A673 (cell line): ENCODE results near the gene TCERG1L. TPM values are rescaled to one million over a fixed set of nuclear protein-coding genes. Genes with fewer than 3 reads are reported as not detected.

Experiments used
- BruUV-seq: library from RNA; stranded (reverse); fragments of 400-500 nt; replicated peaks from 2 replicates; lab custom pipeline; 2021; lab: Mats Ljungman, UMichigan
- CTCF ChIA-PET: fragments of 300-600 bp; sonication (Branson Sonifier 250); formaldehyde crosslinking; loops from one replicate; lab custom pipeline; 2022; ENCODE audit warnings: antibody characterized with exemption; lab: Charles Lee
- POLR2A ChIA-PET: fragments of 300-600 bp; sonication (Branson Sonifier 250); formaldehyde crosslinking; loops from one replicate; lab custom pipeline; 2022; ENCODE audit warnings: antibody characterized with exemption; ENCODE audit not compliant: low non-redundant PET; lab: Charles Lee
- DNase-seq: peaks from one replicate; pipeline ENCODE4 v3.0.0-alpha.2; 2015; ENCODE audit warnings: low spot score
- H3K27ac ChIP-seq: fragments of 200-600 bp; sonication (generic); 2 replicates; pipeline ENCODE4 v1.5.1; 2016; ENCODE audit warnings: mixed run types, low read depth, mild to moderate bottlenecking, mixed read lengths, antibody characterized with exemption, low read length; ENCODE audit not compliant: poor library complexity, severe bottlenecking
- H3K27me3 ChIP-seq: fragments of 200-600 bp; sonication (generic); replicated peaks from 2 replicates; pipeline ENCODE4 v1.6.1; 2017; ENCODE audit warnings: mixed run types, low read depth, mild to moderate bottlenecking, mixed read lengths, antibody characterized with exemption, low read length; ENCODE audit not compliant: insufficient read depth, poor library complexity
- H3K36me3 ChIP-seq: fragments of 200-600 bp; sonication (generic); 2 replicates; pipeline ENCODE4 v1.6.1; 2016; ENCODE audit warnings: mixed run types, mild to moderate bottlenecking, mixed read lengths, antibody characterized with exemption, low read length; ENCODE audit not compliant: insufficient read depth, poor library complexity, severe bottlenecking
- H3K4me1 ChIP-seq: fragments of 200-600 bp; sonication (generic); 2 replicates; pipeline ENCODE4 v1.6.1; 2017; ENCODE audit warnings: mixed run types, mild to moderate bottlenecking, mixed read lengths, antibody characterized with exemption, low read length; ENCODE audit not compliant: insufficient read depth, poor library complexity, severe bottlenecking
- H3K4me3 ChIP-seq: fragments of 200-600 bp; sonication (generic); 2 replicates; pipeline ENCODE4 v1.5.1; 2016; ENCODE audit warnings: low read depth, mixed run types, mild to moderate bottlenecking, mixed read lengths, low read length; ENCODE audit not compliant: poor library complexity, severe bottlenecking
- H3K9me3 ChIP-seq: fragments of 200-600 bp; sonication (generic); 2 replicates; pipeline ENCODE4 v1.6.1; 2016; ENCODE audit warnings: mixed run types, low read depth, mild to moderate bottlenecking, mixed read lengths, antibody characterized with exemption, low read length; ENCODE audit not compliant: poor library complexity, severe bottlenecking
- EZH2 ChIP-seq: fragments of 200-600 bp; sonication (generic); IDR thresholded peaks from 2 replicates; pipeline ENCODE4 v1.6.1; 2017; ENCODE audit warnings: borderline replicate concordance, low read depth, mild to moderate bottlenecking, mixed read lengths, antibody characterized with exemption, low read length; ENCODE audit not compliant: poor library complexity, severe bottlenecking
- intact Hi-C: fragments of 100-400 bp; cut with micrococcal nuclease; formaldehyde crosslinking; loops from one replicate; pipeline ENCODE4 v1.10.0; 2022; ENCODE audit not compliant: unreplicated experiment
- total RNA-seq: library from RNA; stranded (reverse); gene quantifications from 2 replicates; pipeline ENCODE4 v1.2.3, GENCODE V29; 2021
- TF ChIP-seq, protein P1 (sequence below): fragments of 300-800, 200-600 bp; sonication (generic); conservative IDR thresholded peaks from 2 replicates; pipeline ENCODE4 v1.5.1; 2017; ENCODE audit warnings: low read depth, mild to moderate bottlenecking, antibody characterized with exemption, low read length, moderate library complexity, mixed read lengths

The TCERG1L gene
- total RNA-seq, 1 experiment from 2014 or later, result 16.3 TPM

DNA sequence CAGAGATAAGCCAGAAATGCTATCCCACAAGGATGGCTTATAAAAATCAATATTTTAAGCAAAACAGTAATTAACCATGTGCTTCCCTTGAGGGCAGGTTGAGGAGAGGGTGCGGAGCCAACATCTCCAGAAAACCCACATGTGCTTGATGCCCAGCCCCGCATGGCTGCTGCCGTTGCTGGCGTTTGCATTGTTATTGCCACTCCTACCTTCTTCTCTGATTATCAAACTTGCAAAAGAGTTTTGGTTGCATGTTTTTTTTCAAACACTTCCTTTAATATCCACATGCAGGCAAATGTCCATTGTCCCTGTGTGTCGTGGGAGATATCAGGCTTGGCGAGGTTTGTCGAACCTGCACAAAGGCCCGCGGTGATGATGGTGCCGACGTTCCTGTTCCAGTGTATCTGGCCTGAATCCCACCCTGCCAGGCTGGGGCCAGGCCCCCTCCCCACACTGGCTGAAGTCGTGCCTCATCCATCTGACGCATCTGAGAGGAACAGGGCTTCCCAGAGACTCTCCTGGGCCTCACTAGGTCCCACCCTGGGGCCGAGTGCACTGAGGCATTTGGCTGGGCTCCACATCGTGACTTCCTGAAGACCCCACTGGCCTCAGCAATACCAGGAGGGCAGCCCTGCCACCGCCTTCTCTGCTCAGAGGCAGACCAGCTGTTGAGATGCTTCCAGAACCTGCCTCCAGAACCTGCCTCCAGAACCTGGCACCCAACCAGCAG lies 40.9 kb downstream of the TCERG1L start:
- Histone ChIP-seq H3K9me3 (no peaks in the 10 kb centered on the region), H3K27ac (no peak overlapping the region), H3K27me3 (no peaks in the 10 kb centered on the region), H3K4me3 (no peak overlapping the region), H3K4me1 (no peaks in the 10 kb centered on the region), H3K36me3 (peaks cover 5% of the 10 kb centered on the region)
- CTCF ChIA-PET, result no interaction called here
- intact Hi-C loops, result no loop called here
- BruUV-seq, result no TSS peak
- TF ChIP-seq EZH2, result no peak
- TF ChIP-seq, protein P1, sequence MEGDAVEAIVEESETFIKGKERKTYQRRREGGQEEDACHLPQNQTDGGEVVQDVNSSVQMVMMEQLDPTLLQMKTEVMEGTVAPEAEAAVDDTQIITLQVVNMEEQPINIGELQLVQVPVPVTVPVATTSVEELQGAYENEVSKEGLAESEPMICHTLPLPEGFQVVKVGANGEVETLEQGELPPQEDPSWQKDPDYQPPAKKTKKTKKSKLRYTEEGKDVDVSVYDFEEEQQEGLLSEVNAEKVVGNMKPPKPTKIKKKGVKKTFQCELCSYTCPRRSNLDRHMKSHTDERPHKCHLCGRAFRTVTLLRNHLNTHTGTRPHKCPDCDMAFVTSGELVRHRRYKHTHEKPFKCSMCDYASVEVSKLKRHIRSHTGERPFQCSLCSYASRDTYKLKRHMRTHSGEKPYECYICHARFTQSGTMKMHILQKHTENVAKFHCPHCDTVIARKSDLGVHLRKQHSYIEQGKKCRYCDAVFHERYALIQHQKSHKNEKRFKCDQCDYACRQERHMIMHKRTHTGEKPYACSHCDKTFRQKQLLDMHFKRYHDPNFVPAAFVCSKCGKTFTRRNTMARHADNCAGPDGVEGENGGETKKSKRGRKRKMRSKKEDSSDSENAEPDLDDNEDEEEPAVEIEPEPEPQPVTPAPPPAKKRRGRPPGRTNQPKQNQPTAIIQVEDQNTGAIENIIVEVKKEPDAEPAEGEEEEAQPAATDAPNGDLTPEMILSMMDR, result no peak
- POLR2A ChIA-PET, result no interaction called here
- no peak for DNase-seq

DNA sequence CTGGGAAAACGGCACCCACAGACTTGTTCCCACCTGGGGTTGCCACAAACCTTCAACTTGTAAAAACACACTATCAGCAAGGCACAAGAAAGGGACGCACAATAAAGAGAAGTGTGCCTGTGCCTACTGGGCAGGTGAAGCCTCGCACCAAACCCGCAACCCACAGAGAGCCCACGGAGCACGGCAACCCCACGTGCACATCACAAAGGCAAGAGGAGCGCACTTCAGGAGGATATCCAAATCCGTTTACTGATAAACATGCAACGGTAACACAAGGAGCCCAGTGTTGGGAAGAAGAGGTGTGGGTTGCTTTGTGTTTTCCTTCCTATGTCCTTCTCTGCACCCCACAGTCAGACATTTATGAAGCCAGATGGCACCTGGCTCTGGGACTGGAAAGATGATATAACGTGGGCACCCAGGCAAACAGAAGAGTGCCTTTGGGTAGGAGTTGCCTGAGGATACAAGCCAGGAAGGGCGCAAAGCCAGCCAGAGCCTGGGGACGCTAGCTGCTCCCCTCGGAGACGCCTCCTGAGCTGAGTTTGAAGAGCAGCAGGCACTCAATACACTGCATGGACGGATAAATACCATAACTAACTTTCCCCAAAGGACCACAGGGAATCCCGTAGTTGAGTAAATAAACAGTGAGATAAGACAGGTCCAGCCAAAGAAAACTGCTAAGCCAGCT lies 41.6 kb downstream of the TCERG1L start:
- Histone ChIP-seq H3K4me1 (no peaks in the 10 kb centered on the region), H3K4me3 (no peak overlapping the region), H3K27ac (no peak overlapping the region), H3K9me3 (no peaks in the 10 kb centered on the region), H3K27me3 (no peaks in the 10 kb centered on the region), H3K36me3 (peaks cover 5% of the 10 kb centered on the region)
- intact Hi-C loops, result no loop called here
- TF ChIP-seq, protein P1, result no peak
- TF ChIP-seq EZH2, result no peak
- no peak for DNase-seq
- CTCF ChIA-PET, result no interaction called here
- POLR2A ChIA-PET, result no interaction called here
- BruUV-seq, result no TSS peak

DNA sequence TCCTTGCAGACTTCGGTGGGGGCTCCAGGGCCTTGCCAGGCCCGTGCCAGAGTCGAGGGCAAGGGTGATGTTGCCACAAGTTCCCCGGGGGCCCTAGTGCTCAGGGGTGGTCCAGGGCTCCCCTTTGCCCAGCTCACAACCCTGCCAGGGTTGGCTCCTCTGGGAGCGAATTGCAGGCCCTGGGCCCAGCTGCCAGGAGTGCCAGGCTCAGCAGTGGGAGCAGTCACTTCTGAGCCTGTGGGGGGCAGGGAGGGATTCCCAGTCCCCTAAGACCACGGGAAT lies 43.8 kb downstream of the TCERG1L start:
- POLR2A ChIA-PET, result no interaction called here
- no TSS peak for BruUV-seq
- H3K9me3 ChIP-seq, result no peaks in the 10 kb centered on the region
- CTCF ChIA-PET, result no interaction called here
- DNase-seq, result no peak
- peaks cover 5% of the 10 kb centered on the region for H3K36me3 ChIP-seq
- intact Hi-C loops, result no loop called here
- TF ChIP-seq, protein P1, result no peak
- TF ChIP-seq EZH2, result no peak
- no peaks in the 10 kb centered on the region for H3K27me3 ChIP-seq
- H3K27ac ChIP-seq, result no peak overlapping the region
- H3K4me3 ChIP-seq, result no peak overlapping the region
- H3K4me1 ChIP-seq, result no peaks in the 10 kb centered on the region
